ENCODE data around the gene TMEM185A.
"Not testable (repeated sequence)": the region's sequence is repeated elsewhere in the genome, so short reads cannot be mapped to it uniquely, and the experiment has no call there.

Gene TMEM185A

GRCh38 chrX:149628280-149628679, 3.3 kb downstream of the TMEM185A start:
- H3K27ac ChIP-seq (replicated peaks), result no peak overlapping the region
- no peak for TF ChIP-seq GABPA (IDR thresholded peaks at IDR 0.05; ENCODE audit: low read depth)
- TF ChIP-seq SPI1 (IDR thresholded peaks at IDR 0.05; ENCODE audit: borderline replicate concordance, low read depth), result no peak
- TF ChIP-seq, protein P1, sequence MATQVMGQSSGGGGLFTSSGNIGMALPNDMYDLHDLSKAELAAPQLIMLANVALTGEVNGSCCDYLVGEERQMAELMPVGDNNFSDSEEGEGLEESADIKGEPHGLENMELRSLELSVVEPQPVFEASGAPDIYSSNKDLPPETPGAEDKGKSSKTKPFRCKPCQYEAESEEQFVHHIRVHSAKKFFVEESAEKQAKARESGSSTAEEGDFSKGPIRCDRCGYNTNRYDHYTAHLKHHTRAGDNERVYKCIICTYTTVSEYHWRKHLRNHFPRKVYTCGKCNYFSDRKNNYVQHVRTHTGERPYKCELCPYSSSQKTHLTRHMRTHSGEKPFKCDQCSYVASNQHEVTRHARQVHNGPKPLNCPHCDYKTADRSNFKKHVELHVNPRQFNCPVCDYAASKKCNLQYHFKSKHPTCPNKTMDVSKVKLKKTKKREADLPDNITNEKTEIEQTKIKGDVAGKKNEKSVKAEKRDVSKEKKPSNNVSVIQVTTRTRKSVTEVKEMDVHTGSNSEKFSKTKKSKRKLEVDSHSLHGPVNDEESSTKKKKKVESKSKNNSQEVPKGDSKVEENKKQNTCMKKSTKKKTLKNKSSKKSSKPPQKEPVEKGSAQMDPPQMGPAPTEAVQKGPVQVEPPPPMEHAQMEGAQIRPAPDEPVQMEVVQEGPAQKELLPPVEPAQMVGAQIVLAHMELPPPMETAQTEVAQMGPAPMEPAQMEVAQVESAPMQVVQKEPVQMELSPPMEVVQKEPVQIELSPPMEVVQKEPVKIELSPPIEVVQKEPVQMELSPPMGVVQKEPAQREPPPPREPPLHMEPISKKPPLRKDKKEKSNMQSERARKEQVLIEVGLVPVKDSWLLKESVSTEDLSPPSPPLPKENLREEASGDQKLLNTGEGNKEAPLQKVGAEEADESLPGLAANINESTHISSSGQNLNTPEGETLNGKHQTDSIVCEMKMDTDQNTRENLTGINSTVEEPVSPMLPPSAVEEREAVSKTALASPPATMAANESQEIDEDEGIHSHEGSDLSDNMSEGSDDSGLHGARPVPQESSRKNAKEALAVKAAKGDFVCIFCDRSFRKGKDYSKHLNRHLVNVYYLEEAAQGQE (IDR thresholded peaks at IDR 0.05; ENCODE audit: insufficient replicate concordance, low read depth), result no peak
- TF ChIP-seq POLR2AphosphoS5 (IDR thresholded peaks at IDR 0.05; ENCODE audit: low read depth), result no peak
- TF ChIP-seq CTCF (IDR thresholded peaks at IDR 0.05; ENCODE audit: insufficient read depth, low read length), result no peak
- no peaks in the 10 kb centered on the region for H3K27me3 ChIP-seq (ENCODE audit: insufficient read depth, poor library complexity, severe bottlenecking)
- DNase-seq (ENCODE audit: low read depth in 1 of 2, low spot score in 1 of 2), result no peak
- no peak overlapping the region for H3K4me3 ChIP-seq (replicated peaks; ENCODE audit: insufficient read depth, low read length)

GRCh38 chrX:149626829-149627228, 4.8 kb downstream of the TMEM185A start:
- not testable (repeated sequence) for DNase-seq (ENCODE audit: low read depth in 1 of 2, low spot score in 1 of 2); H3K27ac ChIP-seq (replicated peaks); H3K4me3 ChIP-seq (replicated peaks; ENCODE audit: insufficient read depth, low read length)

GRCh38 chrX:149619662-149620061, 11.9 kb downstream of the TMEM185A start:
- not testable (repeated sequence) for H3K27ac ChIP-seq (replicated peaks); H3K4me3 ChIP-seq (replicated peaks; ENCODE audit: insufficient read depth, low read length); H3K27me3 ChIP-seq (ENCODE audit: insufficient read depth, poor library complexity, severe bottlenecking); DNase-seq (ENCODE audit: low read depth in 1 of 2, low spot score in 1 of 2)

More at GRCh38 chrX:149626829-149627228, 4.8 kb downstream of the TMEM185A start:
- H3K27me3 ChIP-seq (ENCODE audit: insufficient read depth, poor library complexity, severe bottlenecking), result not testable (repeated sequence)

- no peak overlapping the region for H3K27ac ChIP-seq (replicated peaks)
- no peak for DNase-seq (ENCODE audit: low read depth in 1 of 2, low spot score in 1 of 2)
- TF ChIP-seq SPI1 (IDR thresholded peaks at IDR 0.05; ENCODE audit: borderline replicate concordance, low read depth) (no peak), POLR2AphosphoS5 (IDR thresholded peaks at IDR 0.05; ENCODE audit: low read depth) (no peak), GABPA (IDR thresholded peaks at IDR 0.05; ENCODE audit: low read depth) (no peak), CTCF (IDR thresholded peaks at IDR 0.05; ENCODE audit: insufficient read depth, low read length) (no peak)
- TF ChIP-seq, protein P1 (IDR thresholded peaks at IDR 0.05; ENCODE audit: insufficient replicate concordance, low read depth), result no peak
Measured at GRCh38 chrX:149618871-149619270, 12.7 kb downstream of the TMEM185A start.

DNA sequence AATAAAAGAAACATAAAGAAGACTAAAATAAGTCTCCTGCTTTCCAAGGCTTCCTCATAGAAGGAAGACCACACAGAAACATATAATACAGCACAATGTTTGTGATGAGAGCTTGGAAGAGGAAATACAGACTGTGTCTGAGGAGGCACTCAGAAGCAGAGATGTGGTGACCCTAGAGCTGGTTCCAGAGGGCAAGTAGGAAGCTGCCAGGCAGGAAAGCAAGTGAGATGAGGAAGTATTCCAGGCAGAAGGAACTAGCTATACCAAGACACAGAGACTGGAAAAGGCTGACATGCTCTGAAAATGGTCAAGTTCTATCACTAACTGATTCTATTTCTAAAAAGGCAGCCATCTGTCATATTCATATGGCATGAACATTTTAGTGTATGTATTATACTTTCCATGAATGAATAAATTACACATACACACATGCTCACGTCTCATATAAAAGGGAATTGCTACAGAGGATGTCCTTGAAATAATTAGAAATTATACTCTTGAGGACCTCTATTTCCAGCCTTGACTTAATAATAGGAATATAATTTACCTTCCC, 19.9 kb downstream of the TMEM185A start:
- DNase-seq (ENCODE audit: low read depth in 1 of 2, low spot score in 1 of 2), result no peak
- TF ChIP-seq POLR2AphosphoS5 (IDR thresholded peaks at IDR 0.05; ENCODE audit: low read depth) (no peak), SPI1 (IDR thresholded peaks at IDR 0.05; ENCODE audit: borderline replicate concordance, low read depth) (no peak)
- Histone ChIP-seq H3K4me3 (replicated peaks; ENCODE audit: insufficient read depth, low read length) (no peak overlapping the region), H3K27me3 (ENCODE audit: insufficient read depth, poor library complexity, severe bottlenecking) (no peaks in the 10 kb centered on the region), H3K27ac (replicated peaks) (no peak overlapping the region)

More at GRCh38 chrX:149618871-149619270, 12.7 kb downstream of the TMEM185A start:
- no peaks in the 10 kb centered on the region for H3K27me3 ChIP-seq (ENCODE audit: insufficient read depth, poor library complexity, severe bottlenecking)
- H3K4me3 ChIP-seq (replicated peaks; ENCODE audit: insufficient read depth, low read length), result no peak overlapping the region
